NK-92 treated with Interleukin-12 subunit alpha and Interleukin-12 subunit beta, amount 100 ng/mL, for 24 hours (cell line): ENCODE measurements around the gene HERPUD2.
"Not testable (repeated sequence)": the region's sequence is repeated elsewhere in the genome, so short reads cannot be mapped to it uniquely, and the experiment has no call there.

ENCODE experiments used
- DNase-seq: peaks from one replicate; lab custom pipeline; 2025; lab: John Stamatoyannopoulos, UW

The HERPUD2 gene

DNA sequence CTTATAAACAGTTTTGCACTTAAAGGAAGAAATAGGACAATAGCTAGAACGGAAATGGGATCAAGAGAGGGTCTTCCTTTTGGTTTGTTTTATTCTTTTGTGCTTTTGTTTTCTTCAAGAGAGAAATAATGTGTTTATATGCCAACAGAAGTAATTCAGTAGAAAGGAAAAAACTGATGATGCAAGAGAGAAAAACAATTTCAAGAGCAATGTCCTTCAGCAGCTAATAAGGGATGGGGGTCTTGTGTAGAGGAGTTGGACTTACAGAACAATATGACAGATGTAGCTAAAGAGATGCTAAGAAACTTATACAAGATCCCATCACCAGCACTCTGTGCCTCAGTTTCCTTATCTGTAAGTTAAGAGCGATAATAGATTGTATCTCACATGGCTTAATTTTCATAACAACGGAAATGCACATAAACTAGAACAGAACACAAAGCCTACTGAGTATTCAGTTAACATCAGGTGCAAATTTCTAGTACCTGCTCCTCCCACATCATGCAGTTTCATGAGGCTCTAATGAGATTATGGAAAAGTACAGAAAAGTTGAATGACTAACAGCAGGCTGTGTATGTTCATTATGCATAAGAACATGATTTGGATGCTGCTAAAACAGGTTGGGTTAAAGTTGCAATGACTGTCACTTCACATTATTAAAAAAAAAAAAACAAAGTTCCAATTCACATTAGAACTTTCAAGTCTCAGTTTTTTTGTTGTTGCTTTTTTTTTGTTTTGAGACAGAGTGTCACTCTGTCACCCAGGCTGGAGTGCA, 17.2 kb downstream of the HERPUD2 start:
- no peak for DNase-seq

DNA sequence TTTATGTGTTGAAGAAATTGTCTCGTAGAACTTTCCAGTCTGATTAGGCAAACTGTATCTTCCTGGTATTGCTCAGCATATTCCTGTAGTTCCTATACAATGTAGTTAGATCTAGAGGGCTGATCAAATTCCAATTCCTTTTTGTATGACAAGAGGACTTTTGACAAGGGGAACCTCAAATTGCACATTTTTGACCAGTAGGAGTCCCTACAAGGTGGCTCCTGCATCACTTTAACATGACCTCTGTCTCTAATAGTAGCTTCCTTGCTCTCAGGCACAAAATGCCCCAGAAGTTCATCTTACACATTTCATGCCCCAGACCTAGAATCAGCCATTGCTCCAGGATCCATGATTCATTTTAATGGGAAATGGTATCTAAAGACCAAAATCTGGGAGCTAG, 18.7 kb downstream of the HERPUD2 start:
- DNase-seq: no peak

DNA sequence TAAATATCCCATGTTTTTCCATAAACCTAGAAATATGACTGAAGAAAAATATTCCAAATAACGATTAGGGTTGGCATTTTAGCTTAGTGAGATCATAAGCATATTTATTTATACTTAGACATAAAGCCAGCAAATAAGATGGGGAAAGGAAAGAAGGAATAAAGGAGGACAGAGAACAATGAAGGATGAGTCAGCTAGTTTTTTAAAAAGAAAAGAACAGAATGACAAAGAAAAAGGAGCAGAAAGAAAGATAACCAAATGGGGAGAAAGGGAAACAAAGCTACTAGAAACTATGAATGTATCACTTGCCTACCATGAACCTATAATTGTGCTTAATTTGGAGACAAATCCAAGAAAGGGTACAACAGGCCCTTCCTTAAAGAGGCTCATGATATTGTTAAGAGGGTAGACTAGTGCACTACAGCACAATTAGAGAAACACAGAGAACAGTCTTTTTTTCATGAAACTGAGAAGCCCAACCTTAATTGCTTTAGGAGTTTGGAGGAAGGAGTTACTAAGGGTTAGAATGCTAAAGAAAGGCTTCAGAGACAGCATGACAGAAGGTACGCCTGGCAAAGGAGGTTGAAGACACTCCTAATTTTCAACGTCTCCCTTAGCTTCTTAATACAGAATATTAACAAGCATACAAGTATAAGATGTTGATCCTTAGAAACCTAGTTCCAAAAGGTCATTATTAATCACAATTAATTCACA, 23.9 kb downstream of the HERPUD2 start:
- DNase-seq: no peak

DNA sequence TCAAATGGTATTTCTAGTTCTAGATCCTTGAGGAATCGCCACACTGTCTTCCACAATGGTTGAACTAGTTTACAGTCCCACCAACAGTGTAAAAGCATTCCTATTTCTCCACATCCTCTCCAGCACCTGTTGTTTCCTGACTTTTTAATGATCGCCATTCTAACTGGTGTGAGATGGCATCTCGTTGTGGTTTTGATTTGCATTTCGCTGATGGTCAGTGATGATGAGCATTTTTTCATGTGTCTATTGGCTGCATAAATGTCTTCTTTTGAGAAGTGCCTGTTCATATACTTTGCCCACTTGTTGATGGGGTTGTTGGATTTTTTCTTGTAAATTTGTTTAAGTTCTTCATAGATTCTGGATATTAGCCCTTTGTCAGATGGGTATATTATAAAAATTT, 34.5 kb downstream of the HERPUD2 start:
- not testable (repeated sequence) for DNase-seq

DNA sequence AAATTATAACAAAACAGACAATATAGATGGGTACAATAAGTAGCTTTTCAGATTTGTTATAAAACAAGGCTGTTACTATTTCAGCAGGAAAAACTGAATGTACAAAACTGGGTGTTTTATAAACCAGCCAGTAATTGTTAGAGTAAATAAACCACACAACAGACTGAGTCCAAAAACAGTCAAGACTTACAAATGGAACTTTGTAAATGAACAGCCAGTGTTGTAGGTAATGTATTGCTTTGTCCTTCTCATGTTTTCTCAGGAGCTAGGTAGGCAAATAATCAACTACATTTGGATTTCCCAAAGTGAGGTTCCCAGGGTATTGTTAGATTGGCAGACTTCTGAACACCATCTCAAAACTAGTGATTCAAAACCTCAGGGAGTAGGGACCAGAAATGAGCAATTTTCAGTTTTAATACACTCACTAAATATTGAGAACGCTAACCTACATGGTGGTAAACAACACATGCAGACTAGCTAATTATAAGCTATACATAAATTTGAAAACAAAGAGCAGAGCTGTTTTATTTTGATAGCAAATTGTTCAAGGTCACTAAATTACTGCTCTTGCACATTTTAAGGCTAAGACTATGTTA, 36.2 kb downstream of the HERPUD2 start:
- no peak for DNase-seq

DNA sequence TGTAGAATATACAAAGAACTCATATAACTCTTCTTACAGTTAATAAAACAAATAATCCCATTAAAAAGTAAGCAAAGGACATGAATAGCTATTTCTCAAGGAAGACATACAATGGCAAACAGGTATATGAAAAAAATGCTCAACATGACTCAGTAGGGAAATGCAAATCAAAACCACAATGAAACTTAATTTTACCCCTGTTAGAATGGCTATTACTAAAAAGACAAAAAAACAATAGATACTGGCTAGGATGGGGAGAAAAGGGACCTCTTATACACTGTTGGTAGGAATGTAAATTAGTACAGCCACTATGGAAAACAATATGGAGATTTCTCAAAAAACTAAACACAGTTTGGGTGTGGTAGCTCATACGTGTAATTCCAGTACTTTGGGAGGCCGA, 37.8 kb downstream of the HERPUD2 start:
- DNase-seq: no peak

DNA sequence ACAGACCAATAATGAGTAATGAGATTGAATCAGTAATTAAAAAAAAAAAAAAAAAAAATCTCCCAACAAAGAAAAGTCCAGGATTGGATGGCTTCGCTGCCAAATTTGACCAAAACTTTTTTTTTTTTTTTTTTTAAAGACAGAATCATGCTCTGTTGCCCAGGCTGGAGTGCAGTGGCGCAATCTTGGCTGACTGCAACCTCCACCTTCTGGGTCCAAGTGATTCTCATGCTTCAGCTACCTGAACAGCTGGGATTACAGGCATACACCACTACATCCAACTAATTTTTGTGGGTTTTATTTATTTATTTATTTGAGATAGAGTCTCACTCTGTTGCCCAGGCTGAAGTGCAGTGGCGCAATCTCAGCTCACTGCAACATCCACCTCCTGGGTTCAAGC, 40.4 kb downstream of the HERPUD2 start:
- DNase-seq: not testable (repeated sequence)

DNA sequence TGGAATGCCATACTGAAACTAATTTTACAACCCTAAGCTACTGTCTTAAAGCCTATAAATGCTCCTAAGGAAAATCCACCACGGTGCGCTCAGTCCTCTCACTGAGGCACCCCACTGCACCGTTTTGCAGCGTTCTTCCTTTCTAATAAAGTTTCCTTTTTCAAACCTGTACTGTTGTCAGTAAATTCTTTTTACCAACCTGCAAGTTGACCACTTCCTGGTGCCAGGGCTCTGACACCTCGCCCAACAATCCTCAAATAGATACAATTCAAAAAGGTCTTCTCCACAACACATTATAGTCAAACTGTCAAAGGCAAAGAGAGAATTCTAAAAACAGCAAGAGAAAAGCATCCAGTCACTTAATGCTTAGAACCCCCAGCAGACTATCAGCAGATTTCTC, 42.8 kb downstream of the HERPUD2 start:
- peak; percentile 4 for DNase-seq

DNA sequence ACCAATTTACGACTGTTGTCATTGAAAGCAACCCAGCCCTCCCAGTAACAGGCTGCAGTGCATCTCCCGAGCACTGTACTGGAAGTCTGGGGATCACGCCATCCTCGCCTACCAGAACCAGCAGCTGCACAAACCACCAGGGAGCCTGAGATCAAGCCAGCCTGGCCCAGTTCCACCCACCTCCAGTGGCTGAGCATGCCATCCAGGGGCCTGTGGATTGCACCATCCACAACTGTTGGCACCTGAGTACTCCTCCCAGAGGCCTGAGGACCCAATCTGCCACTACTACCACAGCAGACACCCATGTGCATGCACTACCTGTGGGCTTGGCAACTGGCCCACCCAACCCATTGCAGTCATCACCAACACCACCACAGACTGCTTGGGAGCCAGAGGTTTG, 44.2 kb downstream of the HERPUD2 start:
- no peak for DNase-seq

DNA sequence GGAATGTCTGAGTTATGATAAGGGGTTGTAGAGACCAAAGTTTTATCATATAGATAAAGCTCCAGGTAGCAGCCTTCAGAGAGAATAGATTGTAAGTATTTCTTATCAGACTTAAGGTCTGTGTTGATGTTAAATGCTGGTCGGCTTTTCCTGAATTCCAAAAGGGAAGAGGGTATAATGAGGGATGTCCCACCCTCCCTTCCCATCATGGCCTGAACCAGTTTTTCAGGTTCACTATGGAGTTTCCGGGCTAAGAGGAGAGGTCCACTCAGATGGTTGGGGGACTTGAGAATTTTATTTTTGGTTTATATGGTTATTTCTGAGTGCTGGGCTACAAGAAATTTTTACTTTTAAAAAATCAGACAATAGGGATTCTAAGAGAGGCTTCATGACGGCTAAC, 45.2 kb downstream of the HERPUD2 start:
- DNase-seq: no peak

DNA sequence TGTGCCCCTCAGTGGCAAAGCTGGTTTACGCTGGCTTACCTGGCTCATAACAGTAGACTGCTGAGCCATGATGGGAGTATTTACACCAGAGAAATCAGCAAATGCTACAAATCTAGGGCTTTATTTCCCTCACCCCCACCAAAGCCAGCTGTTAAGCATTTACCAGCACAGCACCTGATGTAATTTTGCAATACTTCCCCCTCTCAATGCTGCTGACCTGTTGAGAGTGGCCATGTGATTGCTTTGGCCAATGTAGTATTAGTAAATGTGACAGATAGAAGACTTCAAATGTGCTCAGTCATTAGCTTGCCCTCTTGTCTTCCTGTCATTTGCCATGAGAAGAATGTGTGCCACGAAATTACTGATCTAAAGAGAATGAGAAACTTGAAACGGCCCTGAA, 46.6 kb downstream of the HERPUD2 start:
- no peak for DNase-seq

DNA sequence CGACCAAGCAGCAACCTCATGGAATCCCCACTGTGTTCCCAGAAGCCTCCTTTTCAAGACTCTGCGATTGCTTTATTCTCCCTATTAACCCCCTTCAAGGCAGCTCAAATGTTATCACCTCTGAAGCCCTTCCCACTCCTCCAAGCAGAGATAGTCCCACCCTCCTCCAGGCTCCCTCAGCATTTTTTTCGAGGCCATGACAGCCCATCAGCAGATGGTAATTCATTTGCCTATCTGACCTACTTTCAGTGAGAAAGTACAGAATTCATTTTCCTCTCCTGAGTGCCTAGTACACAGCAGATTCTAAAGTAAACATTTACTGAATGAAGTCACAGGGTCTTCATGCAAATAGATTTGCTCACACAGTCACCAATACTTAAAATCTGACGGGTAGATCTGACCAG, 47.8 kb downstream of the HERPUD2 start:
- no peak for DNase-seq

DNA sequence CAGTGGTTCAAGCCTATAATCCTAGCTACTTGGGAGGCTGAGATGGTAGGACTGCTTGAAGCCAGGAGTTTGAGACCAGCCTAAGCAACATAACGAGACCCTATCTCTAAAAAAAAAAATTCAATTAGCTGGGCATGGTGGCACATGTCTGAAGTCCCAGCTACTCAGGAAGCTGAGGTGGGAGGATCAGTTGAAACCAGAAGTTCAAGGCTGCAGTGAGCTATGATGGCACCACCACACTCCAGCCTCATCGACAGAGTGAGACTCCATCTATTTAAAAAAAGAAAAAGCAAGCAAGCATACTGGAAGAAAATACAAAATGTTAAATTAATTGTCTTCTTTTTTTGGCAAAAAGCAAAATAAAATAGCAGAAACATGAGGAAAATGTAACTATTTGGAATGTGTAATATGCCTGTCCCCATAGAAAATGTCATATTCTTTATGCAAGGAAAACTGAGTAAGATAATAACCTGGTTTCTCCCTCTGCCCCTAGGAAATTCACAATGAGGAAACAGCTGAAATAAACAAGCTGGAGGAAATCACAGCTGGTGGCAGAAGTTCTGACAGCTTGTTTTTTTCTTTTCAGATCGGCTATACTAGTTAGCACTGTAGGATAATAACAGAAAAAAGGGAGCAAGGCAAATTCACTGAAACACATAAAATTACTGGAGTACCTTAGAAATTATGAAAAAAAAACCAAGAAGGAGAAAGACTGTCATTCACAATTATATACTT, 48.5 kb downstream of the HERPUD2 start:
- DNase-seq: no peak

DNA sequence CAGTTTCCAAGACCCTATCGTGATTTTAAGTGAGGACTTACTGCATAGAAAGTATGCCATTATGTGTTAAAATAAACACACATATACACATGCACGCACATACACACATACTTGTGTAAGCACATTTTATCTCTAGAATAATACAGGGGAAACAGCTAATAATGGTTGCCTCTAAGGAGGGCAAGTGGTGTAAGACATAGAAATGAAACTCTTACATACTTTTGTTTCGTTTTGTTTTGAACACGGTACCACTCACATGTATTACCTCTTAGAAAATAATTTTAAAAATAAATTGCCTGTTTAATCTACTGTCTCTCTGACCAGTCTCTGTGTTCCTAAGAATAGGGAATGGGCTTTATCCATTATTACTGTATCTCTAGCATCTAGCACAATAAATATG, 49.2 kb downstream of the HERPUD2 start:
- DNase-seq: no peak

DNA sequence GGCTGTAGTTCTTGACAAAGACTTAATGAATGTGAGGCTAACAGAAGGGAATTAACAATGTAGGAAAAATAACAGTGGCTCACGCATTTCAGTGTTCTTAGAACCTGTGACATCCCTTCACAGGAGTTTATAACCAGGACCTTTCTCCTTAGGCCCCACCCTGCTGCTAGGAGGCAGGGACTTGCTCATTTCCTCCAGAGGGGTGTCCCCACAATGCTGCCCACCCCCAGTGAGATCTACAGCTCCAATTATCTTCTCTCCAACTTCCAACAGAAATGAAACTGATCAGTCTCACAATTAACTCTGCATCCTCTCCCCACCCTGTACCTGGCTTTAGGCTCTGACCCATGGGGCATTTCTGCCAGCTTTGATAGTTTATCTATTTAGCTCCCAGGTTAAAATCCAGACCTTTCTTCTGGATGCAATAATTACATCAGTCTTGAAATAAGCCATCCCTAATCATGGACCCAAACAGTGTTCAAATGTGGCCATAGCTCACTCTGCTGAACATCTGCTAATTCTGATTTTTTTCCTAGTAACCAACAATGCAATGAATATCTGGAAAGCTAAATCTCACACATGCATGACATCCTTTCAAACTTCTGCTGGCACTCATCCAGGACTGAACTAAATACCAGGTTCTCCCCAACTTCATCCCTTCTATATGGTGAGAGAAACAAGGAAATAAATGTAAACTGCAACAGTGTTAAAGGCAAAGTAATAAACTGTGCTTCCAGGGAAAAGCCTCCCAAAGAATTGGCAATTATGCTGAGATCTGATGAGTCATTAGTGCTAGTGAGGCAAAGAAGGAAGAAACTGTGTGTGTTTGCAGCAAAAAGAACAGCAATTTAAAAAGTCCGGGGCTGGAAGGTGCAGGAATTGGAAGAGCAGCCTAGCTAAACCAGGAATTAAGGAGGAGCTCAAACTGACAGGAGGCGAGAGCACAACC, 64.6 kb downstream of the HERPUD2 start:
- DNase-seq: no peak

DNA sequence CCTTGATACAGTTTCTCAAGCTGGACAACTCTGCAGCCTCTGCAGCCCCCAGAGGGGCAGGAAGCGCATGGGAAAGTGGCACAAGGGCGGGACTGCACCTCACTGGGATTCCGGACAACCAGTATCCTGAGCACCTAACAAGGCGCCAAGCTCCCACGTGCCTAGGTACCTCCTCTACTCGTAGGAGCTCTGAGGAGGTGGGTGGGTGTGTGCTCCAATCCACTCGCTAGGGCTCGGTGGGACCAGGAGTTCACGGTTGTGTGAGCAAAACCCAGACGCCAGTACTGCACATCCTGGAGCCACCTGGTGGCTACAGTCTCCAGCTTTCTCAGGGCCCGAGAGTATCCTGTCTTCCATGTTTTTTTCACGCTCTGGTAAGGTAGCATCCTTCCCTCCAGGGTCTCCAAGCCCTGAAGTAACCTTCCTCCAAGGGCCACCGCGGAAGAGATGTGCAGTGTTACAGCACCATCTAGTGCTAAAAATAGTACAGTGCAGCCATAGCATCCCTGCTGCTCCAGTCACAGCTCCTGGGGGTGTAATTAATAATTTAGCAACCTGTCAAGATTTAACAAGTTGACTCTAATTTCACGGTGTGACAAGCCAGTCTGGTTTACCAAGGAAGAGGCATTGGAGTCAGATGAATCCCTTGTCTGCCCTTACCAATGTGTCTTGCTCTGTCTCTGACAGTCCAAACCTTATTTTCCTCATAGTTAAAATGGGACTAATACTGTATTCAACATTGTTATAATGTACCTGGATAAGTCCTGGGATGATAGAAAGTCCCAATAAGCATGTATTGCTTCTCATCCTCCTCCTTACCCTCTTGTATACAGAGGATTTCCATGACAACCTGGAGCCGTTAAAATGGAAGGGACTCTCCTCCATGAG, 70.4 kb downstream of the HERPUD2 start:
- DNase-seq: no peak

DNA sequence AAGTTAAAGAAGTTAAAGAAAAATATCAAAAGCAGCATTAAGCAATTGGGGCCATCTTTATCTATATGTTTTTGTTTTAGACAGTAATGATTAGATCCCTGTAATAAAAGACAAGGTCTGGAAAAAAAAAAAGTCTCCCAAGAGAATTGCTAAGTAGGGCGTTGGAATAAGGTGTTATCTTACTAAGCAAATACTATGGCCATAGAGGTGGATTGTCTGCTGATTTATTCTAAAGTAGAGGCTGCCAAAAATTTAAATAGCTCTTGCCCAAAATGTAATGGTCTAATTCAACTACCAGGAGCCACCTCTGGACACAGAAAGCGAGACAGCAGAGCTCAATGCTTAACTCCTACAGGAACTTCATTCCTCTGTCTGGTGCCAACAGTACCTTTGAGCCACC, 71.6 kb downstream of the HERPUD2 start:
- DNase-seq: no peak

DNA sequence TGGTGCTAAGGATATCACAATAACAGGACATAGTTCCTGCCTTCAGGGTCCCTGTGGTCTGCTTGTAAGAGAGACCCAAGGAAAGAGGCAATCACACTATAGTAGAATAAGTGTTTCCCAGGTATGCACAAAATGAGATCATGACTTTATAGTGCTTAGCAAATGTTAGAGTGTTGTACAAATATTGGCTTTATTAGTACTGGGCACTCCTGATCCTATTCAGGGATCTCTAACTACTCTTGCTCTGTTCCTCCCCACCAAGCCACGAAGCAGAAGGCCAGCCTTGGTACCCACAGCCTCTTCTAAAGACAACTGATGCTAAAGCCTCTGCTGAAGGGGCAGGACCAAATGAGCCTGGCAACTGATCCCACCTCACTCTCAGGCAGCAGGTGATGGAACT, 75.1 kb downstream of the HERPUD2 start:
- no peak for DNase-seq

DNA sequence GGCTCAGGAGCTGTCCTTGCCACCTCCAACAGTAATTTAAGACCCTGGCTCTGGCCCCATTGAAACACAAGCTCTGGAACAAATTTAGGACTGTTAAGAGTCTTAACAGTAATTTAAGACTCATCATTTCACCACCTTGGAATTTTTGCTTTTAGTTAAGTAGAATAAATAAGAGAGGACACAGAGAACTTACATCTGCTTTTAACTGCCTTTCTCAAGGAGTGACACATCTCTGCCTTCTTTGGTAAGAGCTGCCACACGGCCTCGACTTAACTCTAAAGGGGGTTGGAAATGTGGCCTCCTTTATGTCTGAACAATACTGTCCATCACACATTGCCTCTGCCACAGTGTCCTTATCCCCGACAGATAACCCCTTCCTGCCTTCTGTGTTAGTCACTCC, 77.9 kb downstream of the HERPUD2 start:
- no peak for DNase-seq

DNA sequence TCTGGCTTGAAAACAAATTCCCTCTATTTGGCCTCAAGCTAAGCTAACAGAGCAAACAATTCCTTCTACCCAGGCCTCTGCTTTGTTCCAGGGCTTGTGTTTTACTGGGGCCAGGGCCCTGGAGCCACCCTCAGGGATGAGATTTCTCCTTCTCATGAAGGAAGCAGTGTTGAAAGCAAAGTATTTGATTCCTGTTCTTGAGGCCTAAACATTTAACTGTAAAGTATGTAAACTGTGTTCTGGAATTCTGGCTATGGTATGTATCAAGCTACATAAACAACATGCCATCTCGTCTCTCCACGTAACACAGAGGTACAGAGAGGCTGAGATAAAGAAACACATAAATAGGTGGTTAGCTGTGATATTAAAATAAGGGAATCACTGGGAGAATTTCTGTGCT, 81.8 kb downstream of the HERPUD2 start:
- DNase-seq: no peak

DNA sequence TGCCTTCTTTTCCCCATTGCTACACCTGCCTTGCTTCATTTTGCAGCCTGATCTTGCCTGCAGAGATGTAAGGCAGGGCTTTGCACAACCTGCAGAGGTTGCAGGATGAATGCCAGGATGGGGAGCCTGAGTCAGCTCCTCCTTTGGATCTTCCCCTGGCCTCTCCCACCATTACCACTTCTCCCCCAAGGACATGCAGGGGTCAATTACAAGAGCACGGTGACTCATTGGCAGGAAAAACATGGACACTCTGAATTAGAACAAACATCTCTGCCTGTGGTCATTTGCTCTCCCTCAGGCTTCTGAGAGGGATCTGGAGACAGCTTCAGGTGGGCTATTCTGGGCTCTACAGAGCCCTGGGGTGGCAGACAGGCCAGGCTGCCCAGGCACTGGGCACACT, 89.2 kb downstream of the HERPUD2 start:
- DNase-seq: no peak
